ENCODE measurements around the gene NAIF1.

- TF ChIP-seq CTCF (IDR thresholded peaks at IDR 0.05) (no peak), TCF7L2 (IDR thresholded peaks at IDR 0.05; ENCODE audit: low read depth, low read length) (no peak), SIN3A (IDR thresholded peaks at IDR 0.05; ENCODE audit: borderline replicate concordance, insufficient read depth, low read depth, low read length) (no peak), POLR2AphosphoS5 (IDR thresholded peaks at IDR 0.05; ENCODE audit: low read depth, low read length) (no peak), REST (IDR thresholded peaks at IDR 0.05; ENCODE audit: insufficient read depth in 1 of 2, low read depth in 2 of 2, low read length in 1 of 2) (no peak)
Measured at GRCh38 chr9:128104171-128104618, 37.1 kb upstream of the NAIF1 start.
